ENCODE data around the gene ZNF432.

Gene ZNF432

DNA sequence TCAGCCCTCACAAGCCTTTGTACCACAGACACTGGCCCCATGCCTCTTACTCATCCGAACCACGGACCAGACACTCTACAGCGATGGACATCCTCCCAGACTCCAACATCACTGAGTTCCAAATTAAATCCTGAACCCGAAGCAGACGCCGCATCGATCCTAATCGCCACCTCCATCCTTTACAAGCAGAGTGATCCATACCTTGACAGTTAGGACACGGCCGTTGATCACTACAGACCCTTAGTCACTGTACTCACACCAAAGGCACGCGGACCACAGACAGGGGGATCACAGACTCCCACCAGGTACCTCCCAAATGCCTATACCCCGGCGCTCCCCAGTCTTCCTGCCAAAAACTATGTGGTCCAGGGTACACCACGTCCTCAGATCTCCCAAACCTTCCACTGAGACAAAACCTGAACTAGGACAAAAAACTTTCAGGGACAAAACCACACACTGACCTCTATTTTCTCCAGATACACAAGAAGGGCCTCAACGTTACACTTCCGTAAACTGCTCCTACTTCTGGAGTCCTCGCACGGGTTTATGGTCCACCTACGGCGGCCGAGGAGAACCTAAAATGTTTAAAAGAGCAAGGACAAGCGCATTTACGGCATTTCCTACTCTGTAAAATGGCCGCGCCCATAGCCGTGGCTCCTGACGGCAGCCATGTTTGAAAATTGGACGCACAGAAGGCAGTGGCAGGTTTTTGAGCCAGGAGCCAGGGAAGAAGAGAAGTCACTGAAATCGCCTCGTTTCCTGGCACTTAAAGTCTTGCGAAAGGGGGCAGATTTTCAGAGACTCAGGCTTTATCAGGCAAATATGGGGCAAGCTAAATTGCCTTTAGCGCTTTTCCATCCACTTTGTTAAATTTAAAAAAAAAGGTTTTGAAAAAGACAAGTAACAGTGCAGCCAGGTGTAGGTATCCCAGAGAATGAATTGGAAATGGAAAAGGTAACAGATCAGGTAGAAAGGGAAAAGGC is 62.0 kb downstream of the ZNF432 start, which contains the start of gene ZNF350:
Gene ZNF350 (minus strand): TSS at position 532 of the 983 bp plus-strand sequence. CDS start 12,480 bp downstream, outside the sequence.
- H3K27ac ChIP-seq: peak within 1 kb of the TSS; percentile 99
- TF ChIP-seq, protein P1, sequence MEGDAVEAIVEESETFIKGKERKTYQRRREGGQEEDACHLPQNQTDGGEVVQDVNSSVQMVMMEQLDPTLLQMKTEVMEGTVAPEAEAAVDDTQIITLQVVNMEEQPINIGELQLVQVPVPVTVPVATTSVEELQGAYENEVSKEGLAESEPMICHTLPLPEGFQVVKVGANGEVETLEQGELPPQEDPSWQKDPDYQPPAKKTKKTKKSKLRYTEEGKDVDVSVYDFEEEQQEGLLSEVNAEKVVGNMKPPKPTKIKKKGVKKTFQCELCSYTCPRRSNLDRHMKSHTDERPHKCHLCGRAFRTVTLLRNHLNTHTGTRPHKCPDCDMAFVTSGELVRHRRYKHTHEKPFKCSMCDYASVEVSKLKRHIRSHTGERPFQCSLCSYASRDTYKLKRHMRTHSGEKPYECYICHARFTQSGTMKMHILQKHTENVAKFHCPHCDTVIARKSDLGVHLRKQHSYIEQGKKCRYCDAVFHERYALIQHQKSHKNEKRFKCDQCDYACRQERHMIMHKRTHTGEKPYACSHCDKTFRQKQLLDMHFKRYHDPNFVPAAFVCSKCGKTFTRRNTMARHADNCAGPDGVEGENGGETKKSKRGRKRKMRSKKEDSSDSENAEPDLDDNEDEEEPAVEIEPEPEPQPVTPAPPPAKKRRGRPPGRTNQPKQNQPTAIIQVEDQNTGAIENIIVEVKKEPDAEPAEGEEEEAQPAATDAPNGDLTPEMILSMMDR (conservative IDR thresholded peaks at IDR 0.05): no peak

DNA sequence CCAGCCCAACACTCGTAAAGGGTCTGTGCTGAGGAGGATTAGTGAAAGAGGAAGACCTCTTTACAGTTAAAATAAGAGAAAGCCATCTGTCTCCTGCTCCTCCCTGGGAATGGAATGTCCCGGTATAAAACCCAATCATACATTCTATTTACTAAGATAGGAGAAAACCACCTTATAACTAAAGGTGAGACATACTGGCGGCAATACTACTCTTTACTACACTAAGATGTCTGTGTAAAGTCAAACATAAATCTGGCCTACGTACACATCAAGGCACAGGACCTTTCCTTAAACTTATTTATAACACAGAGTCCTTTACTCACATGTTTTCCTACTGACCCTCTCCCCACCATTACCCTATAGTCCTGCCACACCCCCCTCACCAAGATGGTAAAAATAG is 65.3 kb downstream of the ZNF432 start:
- TF ChIP-seq, protein P1 (conservative IDR thresholded peaks at IDR 0.05): no peak
- H3K27ac ChIP-seq: peak overlapping the region; percentile 99

Measured in VCaP (cell line).